MM.1S (cell line): Measurements from ENCODE around the gene MVB12B.

Experiments
- DNase-seq: peaks from one replicate; pipeline ENCODE4 v3.0.0-alpha.2; 2015
- H2AFZ ChIP-seq: fragments of 300-600 bp; sonication (generic); 2 replicates; pipeline ENCODE4 v1.6.0; 2016; ENCODE audit warnings: antibody characterized with exemption, low read length
- H3F3A ChIP-seq: fragments of 300-600 bp; sonication (generic); 2 replicates; pipeline ENCODE4 v1.6.1; 2016; ENCODE audit warnings: mild to moderate bottlenecking, antibody characterized with exemption, low read length, moderate library complexity, mixed read lengths; ENCODE audit not compliant: insufficient read depth
- H3K27ac ChIP-seq: fragments of 300-600 bp; sonication (generic); 2 replicates; pipeline ENCODE4 v1.5.1; 2016; ENCODE audit warnings: mild to moderate bottlenecking, low read length
- H3K27me3 ChIP-seq: fragments of 300-600 bp; sonication (generic); replicated peaks from 2 replicates; pipeline ENCODE4 v1.6.0; 2016; ENCODE audit warnings: low read length; ENCODE audit not compliant: insufficient read depth
- H3K36me3 ChIP-seq: fragments of 300-600 bp; sonication (generic); replicated peaks from 2 replicates; pipeline ENCODE4 v1.6.1; 2016; ENCODE audit warnings: mild to moderate bottlenecking, low read length, mixed read lengths; ENCODE audit not compliant: insufficient read depth
- H3K4me1 ChIP-seq: fragments of 300-600 bp; sonication (generic); 2 replicates; pipeline ENCODE4 v1.6.1; 2016; ENCODE audit warnings: low read length, mixed read lengths
- H3K4me2 ChIP-seq: fragments of 300-600 bp; sonication (generic); 2 replicates; pipeline ENCODE4 v1.6.0; 2016; ENCODE audit warnings: low read depth, low read length
- H3K4me3 ChIP-seq: fragments of 300-600 bp; sonication (generic); 2 replicates; pipeline ENCODE4 v1.5.1; 2016; ENCODE audit warnings: low read length, mixed read lengths
- H3K79me2 ChIP-seq: fragments of 300-600 bp; sonication (generic); 2 replicates; pipeline ENCODE4 v1.6.1; 2016; ENCODE audit warnings: mixed run types, low read length, mixed read lengths
- H3K9ac ChIP-seq: fragments of 300-600 bp; sonication (generic); 2 replicates; pipeline ENCODE4 v1.6.1; 2016; ENCODE audit warnings: low read length, mixed read lengths
- H3K9me2 ChIP-seq: fragments of 300-600 bp; sonication (generic); replicated peaks from 2 replicates; pipeline ENCODE4 v1.6.1; 2016; ENCODE audit warnings: mild to moderate bottlenecking, low read length, mixed read lengths; ENCODE audit not compliant: insufficient read depth
- H3K9me3 ChIP-seq: fragments of 300-600 bp; sonication (generic); replicated peaks from 2 replicates; pipeline ENCODE4 v1.6.1; 2016; ENCODE audit warnings: mild to moderate bottlenecking, low read length, mixed read lengths; ENCODE audit not compliant: insufficient read depth
- H4K20me1 ChIP-seq: fragments of 300-600 bp; sonication (generic); 2 replicates; pipeline ENCODE4 v1.6.1; 2016; ENCODE audit warnings: mild to moderate bottlenecking, low read length, moderate library complexity, mixed read lengths; ENCODE audit not compliant: insufficient read depth
- CTCF ChIP-seq: fragments of 300-600 bp; sonication (generic); IDR thresholded peaks from 2 replicates; pipeline ENCODE4 v1.5.1; 2016; ENCODE audit warnings: antibody characterized with exemption, low read length, mixed read lengths
- EZH2 ChIP-seq: fragments of 300-600 bp; sonication (generic); optimal IDR thresholded peaks from 2 replicates; pipeline ENCODE3; 2017; ENCODE audit warnings: low read depth, mild to moderate bottlenecking, antibody characterized with exemption, low read length, mixed read lengths
- EZH2phosphoT487 ChIP-seq: fragments of 300-600 bp; sonication (generic); IDR thresholded peaks from 2 replicates; pipeline ENCODE4 v1.6.1; 2018; ENCODE audit warnings: antibody characterized with exemption, low read length

The MVB12B gene

GRCh38 chr9:126546036-126546435 lies 219.4 kb downstream of the MVB12B start:
- peaks cover 49% of the 10 kb centered on the region for H3K27me3 ChIP-seq
- no peaks in the 10 kb centered on the region for H3K79me2 ChIP-seq
- H3F3A ChIP-seq = no peaks in the 10 kb centered on the region
- no peak overlapping the region for H3K27ac ChIP-seq
- no peaks in the 10 kb centered on the region for H3K9me3 ChIP-seq
- no peaks in the 10 kb centered on the region for H3K9me2 ChIP-seq
- H3K4me3 ChIP-seq = no peak overlapping the region
- no peak overlapping the region for H3K4me2 ChIP-seq
- H3K9ac ChIP-seq = no peak overlapping the region
- no peaks in the 10 kb centered on the region for H4K20me1 ChIP-seq
- H3K4me1 ChIP-seq = no peaks in the 10 kb centered on the region
- TF ChIP-seq EZH2 = no peak
- TF ChIP-seq CTCF = no peak
- H2AFZ ChIP-seq = no peak overlapping the region
- no peak for DNase-seq
- no peaks in the 10 kb centered on the region for H3K36me3 ChIP-seq

- no peak for TF ChIP-seq EZH2
- no peak for TF ChIP-seq CTCF
- TF ChIP-seq EZH2phosphoT487 = no peak
These were observed 221.7 kb downstream of the MVB12B start for GRCh38 chr9:126548312-126548711.

GRCh38 chr9:126549246-126550006 lies 222.8 kb downstream of the MVB12B start:
- Histone ChIP-seq H3K79me2 (no peaks in the 10 kb centered on the region), H3K27me3 (peaks cover 56% of the 10 kb centered on the region), H3K9me2 (no peaks in the 10 kb centered on the region), H4K20me1 (no peaks in the 10 kb centered on the region), H3F3A (no peaks in the 10 kb centered on the region), H3K4me2 (no peak overlapping the region), H3K4me1 (no peaks in the 10 kb centered on the region), H3K36me3 (no peaks in the 10 kb centered on the region), H3K9ac (no peak overlapping the region), H3K4me3 (no peak overlapping the region), H3K9me3 (no peaks in the 10 kb centered on the region), H3K27ac (no peak overlapping the region), H2AFZ (no peak overlapping the region)
- TF ChIP-seq EZH2 (no peak), CTCF (no peak)
- DNase-seq = no peak

More at GRCh38 chr9:126548312-126548711, 221.7 kb downstream of the MVB12B start:
- no peak overlapping the region for H3K9ac ChIP-seq
- H3K9me3 ChIP-seq = no peaks in the 10 kb centered on the region
- H3K4me3 ChIP-seq = no peak overlapping the region
- no peaks in the 10 kb centered on the region for H4K20me1 ChIP-seq
- peaks cover 58% of the 10 kb centered on the region for H3K27me3 ChIP-seq
- no peak overlapping the region for H3K4me2 ChIP-seq
- H3K27ac ChIP-seq = no peak overlapping the region
- no peaks in the 10 kb centered on the region for H3K4me1 ChIP-seq
- no peaks in the 10 kb centered on the region for H3F3A ChIP-seq
- H2AFZ ChIP-seq = no peak overlapping the region
- DNase-seq = no peak
- no peaks in the 10 kb centered on the region for H3K36me3 ChIP-seq
- no peaks in the 10 kb centered on the region for H3K9me2 ChIP-seq
- no peaks in the 10 kb centered on the region for H3K79me2 ChIP-seq
